HCT116 (cell line): ENCODE measurements around the gene PYY. TPM values are rescaled to one million over a fixed set of nuclear protein-coding genes. Genes with fewer than 3 reads are reported as not detected.

Experiments used
- ATAC-seq: fragments of 200-7000 bp; cut with Tn5 transposase; 2 replicates; pipeline ENCODE4 v1.9.1; 2020; ENCODE audit warnings: mild to moderate bottlenecking, moderate library complexity
- BruUV-seq: library from RNA; stranded (reverse); fragments of 400-500 nt; replicated peaks from 2 replicates; lab custom pipeline; 2021; lab: Mats Ljungman, UMichigan
- CTCF ChIA-PET: fragments of 300-600 bp; sonication (Branson Sonifier 250); formaldehyde crosslinking; loops from one replicate; lab custom pipeline; 2021; ENCODE audit warnings: antibody characterized with exemption; lab: Charles Lee
- POLR2A ChIA-PET: fragments of 300-600, 350-600 bp; sonication (Branson Sonifier 250); formaldehyde crosslinking; loops from one replicate; lab custom pipeline; 2021; ENCODE audit warnings: antibody characterized with exemption; lab: Charles Lee
- RAD21 ChIA-PET, 2 experiments: fragments of 300-600 bp; sonication (Branson Sonifier 250); formaldehyde crosslinking; loops; one replicate each; lab custom pipeline; 2023; ENCODE audit warnings: low total read pairs in 2 of 2; ENCODE audit not compliant: uncharacterized antibody in 2 of 2, unreplicated experiment in 2 of 2, low non-redundant PET in 1 of 2; lab: Charles Lee
- DNase-seq: peaks from one replicate; pipeline ENCODE4 v3.0.0-alpha.2; 2010; ENCODE audit warnings: low read depth, low spot score
- H2AFZ ChIP-seq: fragments of 200-600 bp; shearing (Covaris generic), sonication (generic); 2 replicates; pipeline ENCODE4 v1.6.1; 2017; ENCODE audit warnings: low read depth, mixed run types, mixed read lengths, antibody characterized with exemption, low read length; ENCODE audit not compliant: poor library complexity, severe bottlenecking
- H3K27ac ChIP-seq: 2 replicates; pipeline ENCODE4 v1.5.1; 2012; ENCODE audit warnings: low read depth, low read length
- H3K27me3 ChIP-seq: fragments of 200-600 bp; sonication (generic); 2 replicates; pipeline ENCODE4 v1.6.1; 2016; ENCODE audit warnings: mixed run types, low read length, mixed read lengths; ENCODE audit not compliant: insufficient read depth
- H3K36me3 ChIP-seq, 2 experiments: fragments of 200-500 bp in 1 of 2; fragments of 200-600 bp in 1 of 2; sonication (Bioruptor generic) in 1 of 2; sonication (generic) in 1 of 2; 2 replicates each; pipeline versions ENCODE4 v1.5.1 to v1.6.1; 2014 to 2016; ENCODE audit warnings: low read length in 2 of 2, inconsistent platforms in 1 of 2, mixed read lengths in 1 of 2, mixed run types in 1 of 2; ENCODE audit not compliant: insufficient read depth in 2 of 2, control insufficient read depth in 1 of 2
- H3K4me1 ChIP-seq, 2 experiments: fragments of 200-600 bp in 1 of 2; sonication (generic) in 1 of 2; 2 replicates each; pipeline versions ENCODE4 v1.5.1 to v1.6.1; 2012 to 2017; ENCODE audit warnings: low read length in 2 of 2, inconsistent platforms in 1 of 2, mild to moderate bottlenecking in 1 of 2, mixed read lengths in 1 of 2, mixed run types in 1 of 2, moderate library complexity in 1 of 2; ENCODE audit not compliant: insufficient read depth in 2 of 2, control insufficient read depth in 1 of 2
- H3K4me2 ChIP-seq: fragments of 200-600 bp; sonication (generic); 2 replicates; pipeline ENCODE4 v1.6.1; 2017; ENCODE audit warnings: mixed run types, low read length, mixed read lengths
- H3K4me3 ChIP-seq, 2 experiments: fragments of 200-600 bp in 1 of 2; sonication (generic) in 1 of 2; replicated peaks in 1 of 2; 2 replicates each; pipeline ENCODE4 v1.5.1; 2011 to 2016; ENCODE audit warnings: low read length in 2 of 2, control low read depth in 1 of 2, low read depth in 1 of 2, mild to moderate bottlenecking in 1 of 2, mixed read lengths in 1 of 2, mixed run types in 1 of 2
- H3K79me2 ChIP-seq: fragments of 200-600 bp; sonication (generic); 2 replicates; pipeline ENCODE4 v1.6.1; 2017; ENCODE audit warnings: mild to moderate bottlenecking, mixed run types, low read length, moderate library complexity, mixed read lengths; ENCODE audit not compliant: insufficient read depth
- H3K9ac ChIP-seq: fragments of 200-600 bp; sonication (generic); 2 replicates; pipeline ENCODE4 v1.6.1; 2016; ENCODE audit warnings: low read length, mixed read lengths
- H3K9me2 ChIP-seq: fragments of 200-600 bp; sonication (generic), shearing (Covaris generic); 2 replicates; pipeline ENCODE4 v1.6.1; 2017; ENCODE audit warnings: mixed run types, mild to moderate bottlenecking, moderate library complexity; ENCODE audit not compliant: insufficient read depth
- H3K9me3 ChIP-seq, 2 experiments: fragments of 200-500 bp in 1 of 2; fragments of 200-600 bp in 1 of 2; sonication (Bioruptor generic) in 1 of 2; sonication (generic) in 1 of 2; 2 replicates each; pipeline ENCODE4 v1.6.1; 2014 to 2017; ENCODE audit warnings: low read length in 2 of 2, mixed read lengths in 2 of 2, inconsistent platforms in 1 of 2, low read depth in 1 of 2, mild to moderate bottlenecking in 1 of 2, mixed run types in 1 of 2, moderate library complexity in 1 of 2; ENCODE audit not compliant: control insufficient read depth in 1 of 2, insufficient read depth in 1 of 2
- H4K20me1 ChIP-seq: fragments of 200-600 bp; sonication (generic), shearing (Covaris generic); 2 replicates; pipeline ENCODE4 v1.6.1; 2017; ENCODE audit warnings: mixed run types, mild to moderate bottlenecking, moderate library complexity; ENCODE audit not compliant: insufficient read depth
- ATF3 ChIP-seq: IDR thresholded peaks from 2 replicates; pipeline ENCODE4 v1.6.1; 2012
- CEBPB ChIP-seq: IDR thresholded peaks from 2 replicates; pipeline ENCODE4 v1.6.1; 2012; ENCODE audit warnings: low read depth
- EGR1 ChIP-seq: IDR thresholded peaks from 2 replicates; pipeline ENCODE4 v1.6.1; 2012; ENCODE audit warnings: low read depth
- ELF1 ChIP-seq: IDR thresholded peaks from 2 replicates; pipeline ENCODE4 v1.6.1; 2012; ENCODE audit warnings: low read depth, borderline replicate concordance
- EZH2 ChIP-seq: fragments of 200-600 bp; sonication (generic); IDR thresholded peaks from 2 replicates; pipeline ENCODE4 v1.6.1; 2017; ENCODE audit warnings: antibody characterized with exemption, mixed run types
- EZH2phosphoT487 ChIP-seq: fragments of 200-600 bp; IDR thresholded peaks from 2 replicates; pipeline ENCODE4 v1.6.1; 2018; ENCODE audit warnings: antibody characterized with exemption, borderline replicate concordance
- FOSL1 ChIP-seq: IDR thresholded peaks from 2 replicates; pipeline ENCODE4 v1.6.1; 2012; ENCODE audit warnings: low read depth
- JUND ChIP-seq: IDR thresholded peaks from 2 replicates; pipeline ENCODE4 v1.6.1; 2012
- POLR2A ChIP-seq: IDR thresholded peaks from 2 replicates; pipeline ENCODE4 v1.7.0; 2011; ENCODE audit warnings: borderline replicate concordance; ENCODE audit not compliant: insufficient read depth, insufficient read length; ENCODE audit errors: extremely low read depth
- POLR2AphosphoS5 ChIP-seq: IDR thresholded peaks from 2 replicates; pipeline ENCODE4 v1.6.1; 2011; ENCODE audit warnings: mild to moderate bottlenecking, low read depth, low read length, moderate library complexity
- SIN3A ChIP-seq: IDR thresholded peaks from 2 replicates; pipeline ENCODE4 v1.6.1; 2012; ENCODE audit warnings: low read depth
- YY1 ChIP-seq: IDR thresholded peaks from 2 replicates; pipeline ENCODE4 v1.6.1; 2011; ENCODE audit warnings: low read length, low read depth, moderate library complexity, mild to moderate bottlenecking; ENCODE audit not compliant: insufficient replicate concordance; ENCODE audit errors: extremely low read depth
- ZFX ChIP-seq: fragments of 450-650 bp; IDR thresholded peaks from 2 replicates; pipeline ENCODE4 v1.6.1; 2017
- ZNF274 ChIP-seq: fragments of 200-500 bp; sonication (Bioruptor generic); IDR thresholded peaks from 2 replicates; pipeline ENCODE4 v1.6.1; 2014; ENCODE audit warnings: mild to moderate bottlenecking, low read depth, low read length, inconsistent platforms
- intact Hi-C: fragments of 100-400 bp; cut with micrococcal nuclease; formaldehyde crosslinking; loops from 2 replicates; pipeline ENCODE4 v1.10.0; 2022
- total RNA-seq: library from RNA; stranded (reverse); gene quantifications from one replicate; pipeline ENCODE4 v1.2.1, GENCODE V29; 2021; ENCODE audit not compliant: unreplicated experiment
- TF ChIP-seq, protein P1 (sequence below): IDR thresholded peaks from 2 replicates; pipeline ENCODE4 v1.6.1; 2012
- TF ChIP-seq, protein P2 (sequence below), 3 experiments: fragments of 200-600 bp in 1 of 3; sonication (generic) in 1 of 3; IDR thresholded peaks in 2 of 3; conservative IDR thresholded peaks in 1 of 3; 2 replicates each; pipeline ENCODE4 v1.5.1; 2012 to 2017; ENCODE audit warnings: low read depth in 2 of 3, low read length in 2 of 3, antibody characterized with exemption in 1 of 3, borderline replicate concordance in 1 of 3, control low read depth in 1 of 3, mild to moderate bottlenecking in 1 of 3, mixed read lengths in 1 of 3, mixed run types in 1 of 3, moderate library complexity in 1 of 3; ENCODE audit not compliant: insufficient read depth in 1 of 3
- TF ChIP-seq, protein P3 (sequence below): IDR thresholded peaks from 2 replicates; pipeline ENCODE4 v1.6.1; 2012; ENCODE audit warnings: low read depth
- TF ChIP-seq, protein P4 (sequence below): IDR thresholded peaks from 2 replicates; pipeline ENCODE4 v1.6.1; 2011; ENCODE audit warnings: mild to moderate bottlenecking, low read length, moderate library complexity; ENCODE audit not compliant: insufficient replicate concordance; ENCODE audit errors: extremely low read depth

The PYY gene
- total RNA-seq, 1 experiment from 2014 or later = 0.52 TPM

DNA sequence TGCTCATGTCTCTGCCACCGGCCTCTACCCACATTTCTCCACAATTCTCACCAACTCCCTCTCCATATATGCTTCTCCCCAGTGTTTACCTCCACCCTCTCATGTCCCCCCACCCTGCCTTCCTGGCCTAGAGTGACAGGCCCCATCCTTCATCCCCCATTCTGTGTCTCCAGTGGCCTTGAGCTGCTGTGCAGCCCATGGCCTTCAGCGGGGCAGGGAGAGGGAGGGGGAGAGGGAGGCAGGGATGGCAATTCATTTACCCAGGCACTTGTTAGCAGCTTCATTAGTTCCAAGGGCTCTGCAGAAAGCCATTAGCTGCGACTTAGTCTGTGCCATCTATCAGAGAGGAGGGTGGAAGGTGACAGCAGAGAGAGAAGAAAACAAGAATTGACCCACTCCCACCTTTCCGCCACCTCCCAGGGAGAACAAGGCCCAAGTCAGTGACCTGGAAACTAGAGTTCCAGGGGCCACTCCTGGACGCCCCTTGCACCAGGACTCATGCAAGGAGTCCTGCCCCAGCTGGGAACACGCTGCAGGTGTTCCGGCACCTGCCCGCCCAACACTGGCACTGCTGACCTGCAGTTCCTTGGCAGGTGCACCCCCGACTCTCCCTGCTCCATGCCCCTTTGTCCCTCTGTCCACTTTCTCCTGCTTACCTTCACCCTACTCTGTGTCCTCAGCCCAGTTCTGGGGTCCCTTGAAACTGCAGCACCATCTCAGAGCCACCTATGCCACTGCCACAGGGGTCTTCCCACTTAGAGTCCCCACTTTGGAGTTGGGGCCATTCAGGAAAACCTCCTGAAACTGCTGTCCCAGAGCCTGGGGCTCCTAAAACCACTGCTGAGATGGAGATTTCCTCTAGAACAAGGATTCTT, 23.5 kb upstream of the PYY start:
- ChIA-PET POLR2A (no interaction called here), CTCF (no interaction called here), RAD21 (no interaction called here)
- H3K4me2 ChIP-seq = no peak overlapping the region
- DNase-seq (no peak), ATAC-seq (no peak)
- H3K9me3 ChIP-seq = no peaks in the 10 kb centered on the region
- no peaks in the 10 kb centered on the region for H3K79me2 ChIP-seq
- no peaks in the 10 kb centered on the region for H3K9me2 ChIP-seq
- no peak overlapping the region for H3K9ac ChIP-seq
- TF ChIP-seq EZH2phosphoT487 (no peak), ELF1 (no peak), ZNF274 (no peak), ATF3 (no peak), CEBPB (no peak), JUND (no peak), YY1 (no peak), POLR2AphosphoS5 (no peak), POLR2A (no peak), EZH2 (no peak), ZFX (no peak), EGR1 (no peak), FOSL1 (no peak), SIN3A (no peak)
- TF ChIP-seq, protein P1, sequence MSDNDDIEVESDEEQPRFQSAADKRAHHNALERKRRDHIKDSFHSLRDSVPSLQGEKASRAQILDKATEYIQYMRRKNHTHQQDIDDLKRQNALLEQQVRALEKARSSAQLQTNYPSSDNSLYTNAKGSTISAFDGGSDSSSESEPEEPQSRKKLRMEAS = no peak
- TF ChIP-seq, protein P2, sequence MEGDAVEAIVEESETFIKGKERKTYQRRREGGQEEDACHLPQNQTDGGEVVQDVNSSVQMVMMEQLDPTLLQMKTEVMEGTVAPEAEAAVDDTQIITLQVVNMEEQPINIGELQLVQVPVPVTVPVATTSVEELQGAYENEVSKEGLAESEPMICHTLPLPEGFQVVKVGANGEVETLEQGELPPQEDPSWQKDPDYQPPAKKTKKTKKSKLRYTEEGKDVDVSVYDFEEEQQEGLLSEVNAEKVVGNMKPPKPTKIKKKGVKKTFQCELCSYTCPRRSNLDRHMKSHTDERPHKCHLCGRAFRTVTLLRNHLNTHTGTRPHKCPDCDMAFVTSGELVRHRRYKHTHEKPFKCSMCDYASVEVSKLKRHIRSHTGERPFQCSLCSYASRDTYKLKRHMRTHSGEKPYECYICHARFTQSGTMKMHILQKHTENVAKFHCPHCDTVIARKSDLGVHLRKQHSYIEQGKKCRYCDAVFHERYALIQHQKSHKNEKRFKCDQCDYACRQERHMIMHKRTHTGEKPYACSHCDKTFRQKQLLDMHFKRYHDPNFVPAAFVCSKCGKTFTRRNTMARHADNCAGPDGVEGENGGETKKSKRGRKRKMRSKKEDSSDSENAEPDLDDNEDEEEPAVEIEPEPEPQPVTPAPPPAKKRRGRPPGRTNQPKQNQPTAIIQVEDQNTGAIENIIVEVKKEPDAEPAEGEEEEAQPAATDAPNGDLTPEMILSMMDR (IDR thresholded peaks at IDR 0.05 in 2 of 3, conservative IDR thresholded peaks at IDR 0.05 in 1 of 3; ENCODE audit: borderline replicate concordance in 1 of 3, insufficient read depth in 1 of 3, low read depth in 2 of 3, low read length in 2 of 3) = no peak
- TF ChIP-seq, protein P3, sequence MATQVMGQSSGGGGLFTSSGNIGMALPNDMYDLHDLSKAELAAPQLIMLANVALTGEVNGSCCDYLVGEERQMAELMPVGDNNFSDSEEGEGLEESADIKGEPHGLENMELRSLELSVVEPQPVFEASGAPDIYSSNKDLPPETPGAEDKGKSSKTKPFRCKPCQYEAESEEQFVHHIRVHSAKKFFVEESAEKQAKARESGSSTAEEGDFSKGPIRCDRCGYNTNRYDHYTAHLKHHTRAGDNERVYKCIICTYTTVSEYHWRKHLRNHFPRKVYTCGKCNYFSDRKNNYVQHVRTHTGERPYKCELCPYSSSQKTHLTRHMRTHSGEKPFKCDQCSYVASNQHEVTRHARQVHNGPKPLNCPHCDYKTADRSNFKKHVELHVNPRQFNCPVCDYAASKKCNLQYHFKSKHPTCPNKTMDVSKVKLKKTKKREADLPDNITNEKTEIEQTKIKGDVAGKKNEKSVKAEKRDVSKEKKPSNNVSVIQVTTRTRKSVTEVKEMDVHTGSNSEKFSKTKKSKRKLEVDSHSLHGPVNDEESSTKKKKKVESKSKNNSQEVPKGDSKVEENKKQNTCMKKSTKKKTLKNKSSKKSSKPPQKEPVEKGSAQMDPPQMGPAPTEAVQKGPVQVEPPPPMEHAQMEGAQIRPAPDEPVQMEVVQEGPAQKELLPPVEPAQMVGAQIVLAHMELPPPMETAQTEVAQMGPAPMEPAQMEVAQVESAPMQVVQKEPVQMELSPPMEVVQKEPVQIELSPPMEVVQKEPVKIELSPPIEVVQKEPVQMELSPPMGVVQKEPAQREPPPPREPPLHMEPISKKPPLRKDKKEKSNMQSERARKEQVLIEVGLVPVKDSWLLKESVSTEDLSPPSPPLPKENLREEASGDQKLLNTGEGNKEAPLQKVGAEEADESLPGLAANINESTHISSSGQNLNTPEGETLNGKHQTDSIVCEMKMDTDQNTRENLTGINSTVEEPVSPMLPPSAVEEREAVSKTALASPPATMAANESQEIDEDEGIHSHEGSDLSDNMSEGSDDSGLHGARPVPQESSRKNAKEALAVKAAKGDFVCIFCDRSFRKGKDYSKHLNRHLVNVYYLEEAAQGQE = no peak
- TF ChIP-seq, protein P4, sequence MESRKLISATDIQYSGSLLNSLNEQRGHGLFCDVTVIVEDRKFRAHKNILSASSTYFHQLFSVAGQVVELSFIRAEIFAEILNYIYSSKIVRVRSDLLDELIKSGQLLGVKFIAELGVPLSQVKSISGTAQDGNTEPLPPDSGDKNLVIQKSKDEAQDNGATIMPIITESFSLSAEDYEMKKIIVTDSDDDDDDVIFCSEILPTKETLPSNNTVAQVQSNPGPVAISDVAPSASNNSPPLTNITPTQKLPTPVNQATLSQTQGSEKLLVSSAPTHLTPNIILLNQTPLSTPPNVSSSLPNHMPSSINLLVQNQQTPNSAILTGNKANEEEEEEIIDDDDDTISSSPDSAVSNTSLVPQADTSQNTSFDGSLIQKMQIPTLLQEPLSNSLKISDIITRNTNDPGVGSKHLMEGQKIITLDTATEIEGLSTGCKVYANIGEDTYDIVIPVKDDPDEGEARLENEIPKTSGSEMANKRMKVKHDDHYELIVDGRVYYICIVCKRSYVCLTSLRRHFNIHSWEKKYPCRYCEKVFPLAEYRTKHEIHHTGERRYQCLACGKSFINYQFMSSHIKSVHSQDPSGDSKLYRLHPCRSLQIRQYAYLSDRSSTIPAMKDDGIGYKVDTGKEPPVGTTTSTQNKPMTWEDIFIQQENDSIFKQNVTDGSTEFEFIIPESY = no peak
- no peaks in the 10 kb centered on the region for H4K20me1 ChIP-seq
- intact Hi-C loops = no loop called here
- BruUV-seq = no TSS peak
- no peaks in the 10 kb centered on the region for H3K27me3 ChIP-seq
- H3K4me3 ChIP-seq = no peak overlapping the region
- H3K36me3 ChIP-seq = no peaks in the 10 kb centered on the region
- no peaks in the 10 kb centered on the region for H3K4me1 ChIP-seq
- H3K27ac ChIP-seq = no peak overlapping the region
- H2AFZ ChIP-seq = no peak overlapping the region
